GM18867 (cell line): ENCODE measurements around the gene CTIF.

ENCODE experiments used
- ATAC-seq: cut with Tn5 transposase; IDR thresholded peaks from one replicate; pipeline ENCODE4 v1.9.1; 2021; ENCODE audit warnings: mild to moderate bottlenecking, moderate library complexity; ENCODE audit not compliant: unreplicated experiment

CTIF gene

GRCh38 chr18:48796491-48797205 lies 257.8 kb downstream of the CTIF start:
- ATAC-seq: no peak

- ATAC-seq: no peak
These were observed 259.0 kb downstream of the CTIF start for GRCh38 chr18:48797841-48798255.

- ATAC-seq: no peak
These were observed 259.8 kb downstream of the CTIF start for GRCh38 chr18:48798334-48799245.

- ATAC-seq: no peak
These were observed 261.0 kb downstream of the CTIF start for GRCh38 chr18:48799724-48800315.

- ATAC-seq: no peak
These were observed 261.6 kb downstream of the CTIF start for GRCh38 chr18:48800466-48800865.

GRCh38 chr18:48800876-48801727 lies 262.3 kb downstream of the CTIF start:
- peak; percentile 47 for ATAC-seq

- ATAC-seq: no peak
These were observed 263.1 kb downstream of the CTIF start for GRCh38 chr18:48801728-48802542.

GRCh38 chr18:48802543-48803290 lies 263.9 kb downstream of the CTIF start:
- no peak for ATAC-seq

GRCh38 chr18:48803518-48803917 lies 264.7 kb downstream of the CTIF start:
- no peak for ATAC-seq

GRCh38 chr18:48803951-48804855 lies 265.4 kb downstream of the CTIF start:
- ATAC-seq: no peak

- no peak for ATAC-seq
These were observed 266.2 kb downstream of the CTIF start for GRCh38 chr18:48804856-48805610.

- no peak for ATAC-seq
These were observed 267.1 kb downstream of the CTIF start for GRCh38 chr18:48805826-48806535.

GRCh38 chr18:48806551-48807261 lies 267.9 kb downstream of the CTIF start:
- ATAC-seq: no peak

GRCh38 chr18:48808476-48808875 lies 269.6 kb downstream of the CTIF start:
- ATAC-seq: no peak

GRCh38 chr18:48809365-48809764 lies 270.5 kb downstream of the CTIF start:
- no peak for ATAC-seq

- no peak for ATAC-seq
These were observed 272.0 kb downstream of the CTIF start for GRCh38 chr18:48810805-48811204.
